Smooth muscle cell (in vitro differentiated cells): ENCODE results near the gene DNPH1. TPM values are rescaled to one million over a fixed set of nuclear protein-coding genes. Genes with fewer than 3 reads are reported as not detected.

ENCODE experiments used
- DNase-seq: peaks from one replicate; lab custom pipeline; 2025; ENCODE audit not compliant: unreplicated experiment; lab: John Stamatoyannopoulos, UW
- H2AFZ ChIP-seq: fragments of 200-600 bp; sonication (generic); 2 replicates; pipeline ENCODE4 v1.6.0; 2016; ENCODE audit warnings: antibody characterized with exemption, low read depth, mild to moderate bottlenecking
- H3F3A ChIP-seq: fragments of 200-600 bp; sonication (generic); 2 replicates; pipeline ENCODE4 v1.6.0; 2017; ENCODE audit warnings: antibody characterized with exemption, low read depth
- H3K27ac ChIP-seq: fragments of 200-600 bp; sonication (generic); 2 replicates; pipeline ENCODE4 v1.5.1; 2016; ENCODE audit warnings: low read depth, mild to moderate bottlenecking
- H3K27me3 ChIP-seq: fragments of 200-600 bp; sonication (generic); 2 replicates; pipeline ENCODE4 v1.6.1; 2016; ENCODE audit warnings: low read depth, mild to moderate bottlenecking
- H3K36me3 ChIP-seq: fragments of 200-600 bp; sonication (generic); 2 replicates; pipeline ENCODE4 v1.5.1; 2016; ENCODE audit warnings: low read depth
- H3K4me1 ChIP-seq: fragments of 200-600 bp; sonication (generic); 2 replicates; pipeline ENCODE4 v1.5.1; 2016; ENCODE audit warnings: low read depth
- H3K4me2 ChIP-seq: fragments of 200-600 bp; sonication (generic); 2 replicates; pipeline ENCODE4 v1.6.0; 2016; ENCODE audit warnings: mild to moderate bottlenecking
- H3K4me3 ChIP-seq: fragments of 200-600 bp; sonication (generic); 2 replicates; pipeline ENCODE4 v1.5.1; 2016; ENCODE audit warnings: mild to moderate bottlenecking
- H3K79me2 ChIP-seq: fragments of 200-600 bp; sonication (generic); 2 replicates; pipeline ENCODE4 v1.6.0; 2016; ENCODE audit warnings: low read depth, mild to moderate bottlenecking
- H3K9ac ChIP-seq: fragments of 200-600 bp; sonication (generic); 2 replicates; pipeline ENCODE4 v1.6.0; 2016; ENCODE audit warnings: low read depth
- H3K9me3 ChIP-seq: fragments of 200-600 bp; sonication (generic); replicated peaks from 2 replicates; pipeline ENCODE4 v1.5.1; 2016; ENCODE audit warnings: low read depth
- H4K20me1 ChIP-seq: fragments of 200-600 bp; sonication (generic); 2 replicates; pipeline ENCODE4 v1.6.0; 2016; ENCODE audit warnings: low read depth
- WGBS: methylation state at CpG from one replicate; pipeline ENCODE4 v1.1.7; 2016; ENCODE audit warnings: low lambda C conversion rate; 5-methylcytosine and 5-hydroxymethylcytosine counted together
- polyA plus RNA-seq: library from polyadenylated mRNA; unstranded; fragments of >200 nt; fragmentation: Nextera tagmentation; extraction: Ambion mirVana; gene quantifications from 2 replicates; pipeline ENCODE4 v1.2.1, GENCODE V29; 2016
- total RNA-seq: library from RNA; depleted of rRNA; stranded (reverse); fragments of >200 nt; gene quantifications from 2 replicates; pipeline ENCODE4 v1.2.3, GENCODE V29; 2014
- TF ChIP-seq, protein P1 (sequence below): fragments of 200-600 bp; sonication (generic); IDR thresholded peaks from 2 replicates; pipeline ENCODE4 v1.5.1; 2017; ENCODE audit warnings: borderline replicate concordance, mild to moderate bottlenecking, antibody characterized with exemption; ENCODE audit not compliant: insufficient read depth, poor library complexity, severe bottlenecking

DNPH1 gene
- total and polyA plus RNA-seq, 2 experiments from 2014 or later: 33.8 to 82.1 TPM

DNA sequence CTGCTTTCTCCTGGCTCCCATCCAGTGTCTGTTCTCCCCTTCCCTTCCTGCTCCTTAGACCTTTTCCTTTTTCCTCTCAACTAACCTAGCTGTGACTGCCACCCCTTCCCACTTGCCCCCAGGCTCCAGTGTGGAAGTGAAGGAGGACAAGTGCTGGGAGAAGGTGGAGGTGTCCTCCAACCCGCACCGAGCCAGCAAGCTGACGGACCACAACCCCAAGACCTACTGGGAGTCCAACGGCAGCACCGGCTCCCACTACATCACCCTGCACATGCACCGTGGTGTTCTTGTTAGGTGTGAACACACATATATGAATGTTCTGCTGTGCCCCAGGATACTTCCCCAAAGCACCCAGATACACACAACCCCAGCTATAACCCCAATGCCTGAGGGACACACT is 28.7 kb downstream of the DNPH1 start:
- DNase-seq: no peak
- Histone ChIP-seq H3K9me3 (no peaks in the 10 kb centered on the region), H3K79me2 (no peaks in the 10 kb centered on the region), H3K27ac (no peak overlapping the region), H3K4me1 (no peaks in the 10 kb centered on the region), H2AFZ (no peak overlapping the region), H4K20me1 (no peaks in the 10 kb centered on the region), H3F3A (no peaks in the 10 kb centered on the region), H3K9ac (no peak overlapping the region), H3K36me3 (no peaks in the 10 kb centered on the region), H3K4me2 (no peak overlapping the region), H3K27me3 (no peaks in the 10 kb centered on the region), H3K4me3 (no peak overlapping the region)
- TF ChIP-seq, protein P1, sequence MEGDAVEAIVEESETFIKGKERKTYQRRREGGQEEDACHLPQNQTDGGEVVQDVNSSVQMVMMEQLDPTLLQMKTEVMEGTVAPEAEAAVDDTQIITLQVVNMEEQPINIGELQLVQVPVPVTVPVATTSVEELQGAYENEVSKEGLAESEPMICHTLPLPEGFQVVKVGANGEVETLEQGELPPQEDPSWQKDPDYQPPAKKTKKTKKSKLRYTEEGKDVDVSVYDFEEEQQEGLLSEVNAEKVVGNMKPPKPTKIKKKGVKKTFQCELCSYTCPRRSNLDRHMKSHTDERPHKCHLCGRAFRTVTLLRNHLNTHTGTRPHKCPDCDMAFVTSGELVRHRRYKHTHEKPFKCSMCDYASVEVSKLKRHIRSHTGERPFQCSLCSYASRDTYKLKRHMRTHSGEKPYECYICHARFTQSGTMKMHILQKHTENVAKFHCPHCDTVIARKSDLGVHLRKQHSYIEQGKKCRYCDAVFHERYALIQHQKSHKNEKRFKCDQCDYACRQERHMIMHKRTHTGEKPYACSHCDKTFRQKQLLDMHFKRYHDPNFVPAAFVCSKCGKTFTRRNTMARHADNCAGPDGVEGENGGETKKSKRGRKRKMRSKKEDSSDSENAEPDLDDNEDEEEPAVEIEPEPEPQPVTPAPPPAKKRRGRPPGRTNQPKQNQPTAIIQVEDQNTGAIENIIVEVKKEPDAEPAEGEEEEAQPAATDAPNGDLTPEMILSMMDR: no peak
- WGBS: 97% methylated on average over 6 of the region's 6 CpGs

GRCh38 chr6:43199912-43200311 is 29.4 kb downstream of the DNPH1 start:
- Histone ChIP-seq H3F3A (no peaks in the 10 kb centered on the region), H3K4me3 (no peak overlapping the region), H4K20me1 (no peaks in the 10 kb centered on the region), H2AFZ (no peak overlapping the region), H3K36me3 (no peaks in the 10 kb centered on the region), H3K9me3 (no peaks in the 10 kb centered on the region), H3K27ac (no peak overlapping the region), H3K4me1 (no peaks in the 10 kb centered on the region), H3K4me2 (no peak overlapping the region), H3K9ac (no peak overlapping the region), H3K79me2 (no peaks in the 10 kb centered on the region), H3K27me3 (no peaks in the 10 kb centered on the region)
- TF ChIP-seq, protein P1: no peak
- DNase-seq: no peak
- 92% methylated on average over 6 of the region's 6 CpGs for WGBS

GRCh38 chr6:43196337-43196736 is 32.9 kb downstream of the DNPH1 start:
- Histone ChIP-seq H3K9ac (no peak overlapping the region), H2AFZ (no peak overlapping the region), H3K27ac (no peak overlapping the region), H3K4me3 (no peak overlapping the region), H3K9me3 (no peaks in the 10 kb centered on the region), H3K4me1 (no peaks in the 10 kb centered on the region), H3K27me3 (no peaks in the 10 kb centered on the region), H3K36me3 (no peaks in the 10 kb centered on the region), H3K79me2 (no peaks in the 10 kb centered on the region), H3F3A (no peaks in the 10 kb centered on the region), H3K4me2 (no peak overlapping the region), H4K20me1 (no peaks in the 10 kb centered on the region)
- WGBS: 88% methylated on average over 5 of the region's 5 CpGs
- no peak for DNase-seq
- TF ChIP-seq, protein P1: no peak

DNA sequence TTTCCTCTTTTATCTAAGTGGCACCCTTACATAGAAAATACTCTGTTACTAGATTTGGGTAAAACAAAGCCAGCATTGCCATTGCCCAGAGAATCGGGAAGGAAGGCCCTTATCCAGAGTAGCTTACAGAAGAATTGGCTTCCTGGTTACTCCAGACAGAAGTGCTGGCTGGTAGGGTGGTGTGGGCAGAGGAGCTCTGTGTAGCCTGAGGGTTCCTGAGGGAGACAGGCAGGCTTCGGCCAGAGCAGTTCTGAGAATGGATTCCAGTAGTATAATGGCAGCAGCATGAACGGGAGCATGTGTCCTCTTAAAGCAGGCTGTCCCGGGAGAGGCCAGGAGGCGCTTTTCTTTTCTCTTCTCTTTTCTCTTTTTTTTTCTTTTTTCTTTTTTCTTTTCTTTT is 35.4 kb downstream of the DNPH1 start:
- no peaks in the 10 kb centered on the region for H4K20me1 ChIP-seq
- H3K4me2 ChIP-seq: no peak overlapping the region
- H3F3A ChIP-seq: no peaks in the 10 kb centered on the region
- no peaks in the 10 kb centered on the region for H3K4me1 ChIP-seq
- H3K27ac ChIP-seq: no peak overlapping the region
- no peaks in the 10 kb centered on the region for H3K36me3 ChIP-seq
- no peaks in the 10 kb centered on the region for H3K9me3 ChIP-seq
- no peak overlapping the region for H3K4me3 ChIP-seq
- DNase-seq: no peak
- 77% methylated on average over 5 of the region's 5 CpGs for WGBS
- no peak overlapping the region for H3K9ac ChIP-seq
- H3K79me2 ChIP-seq: no peaks in the 10 kb centered on the region
- TF ChIP-seq, protein P1: no peak
- H3K27me3 ChIP-seq: no peaks in the 10 kb centered on the region
- no peak overlapping the region for H2AFZ ChIP-seq
